DOHH2 (cell line): ENCODE measurements around the gene MMS22L.

Experiments
- H3F3A ChIP-seq: fragments of 200-600 bp; sonication (generic), shearing (Covaris generic); 2 replicates; pipeline ENCODE4 v1.6.0; 2016; ENCODE audit warnings: antibody characterized with exemption, mild to moderate bottlenecking; ENCODE audit not compliant: control insufficient read depth, insufficient read depth
- H3K27ac ChIP-seq: fragments of 200-600 bp; sonication (generic); 2 replicates; pipeline ENCODE4 v1.5.1; 2014; ENCODE audit warnings: low read depth, mild to moderate bottlenecking, low read length, moderate library complexity
- H3K27me3 ChIP-seq: fragments of 200-600 bp; sonication (generic); 2 replicates; pipeline ENCODE4 v1.6.1; 2014; ENCODE audit warnings: mild to moderate bottlenecking, low read length, mixed read lengths; ENCODE audit not compliant: control insufficient read depth
- H3K36me3 ChIP-seq: fragments of 200-600 bp; sonication (generic); 2 replicates; pipeline ENCODE4 v1.6.1; 2014; ENCODE audit warnings: mild to moderate bottlenecking, low read length, moderate library complexity, mixed read lengths; ENCODE audit not compliant: control insufficient read depth
- H3K4me1 ChIP-seq: fragments of 200-600 bp; sonication (generic); 2 replicates; pipeline ENCODE4 v1.6.1; 2014; ENCODE audit warnings: mild to moderate bottlenecking, low read length, mixed read lengths; ENCODE audit not compliant: control insufficient read depth
- H3K4me2 ChIP-seq: fragments of 200-600 bp; sonication (generic); 2 replicates; pipeline ENCODE4 v1.6.0; 2014; ENCODE audit warnings: mild to moderate bottlenecking, low read length, moderate library complexity
- H3K4me3 ChIP-seq: fragments of 200-600 bp; sonication (generic); 2 replicates; pipeline ENCODE4 v1.5.1; 2014; ENCODE audit warnings: mild to moderate bottlenecking, low read length, mixed read lengths
- H3K79me2 ChIP-seq: fragments of 200-600 bp; sonication (generic); 2 replicates; pipeline ENCODE4 v1.6.1; 2014; ENCODE audit warnings: mild to moderate bottlenecking, low read length, mixed read lengths; ENCODE audit not compliant: control insufficient read depth
- H3K9me2 ChIP-seq: fragments of 200-600 bp; sonication (generic); replicated peaks from 2 replicates; pipeline ENCODE4 v1.6.1; 2014; ENCODE audit warnings: mild to moderate bottlenecking, low read length, mixed read lengths; ENCODE audit not compliant: control insufficient read depth
- H3K9me3 ChIP-seq: fragments of 200-600 bp; sonication (generic); 2 replicates; pipeline ENCODE4 v1.6.1; 2014; ENCODE audit warnings: antibody characterized with exemption, low read length, mixed read lengths; ENCODE audit not compliant: control insufficient read depth, insufficient read depth
- H4K20me1 ChIP-seq: fragments of 200-600 bp; sonication (generic); 2 replicates; pipeline ENCODE4 v1.6.0; 2014; ENCODE audit warnings: low read depth, mild to moderate bottlenecking, antibody characterized with exemption, low read length, moderate library complexity; ENCODE audit not compliant: control insufficient read depth, insufficient read depth
- EZH2phosphoT487 ChIP-seq: fragments of 200-600 bp; sonication (generic); IDR thresholded peaks from 2 replicates; pipeline ENCODE4 v1.6.1; 2017; ENCODE audit warnings: borderline replicate concordance, mild to moderate bottlenecking, antibody characterized with exemption, low read length, moderate library complexity, mixed read lengths
- TF ChIP-seq, protein P1 (sequence below): fragments of 200-600 bp; sonication (generic); IDR thresholded peaks from one replicate; pipeline ENCODE4 v1.5.1; 2014; ENCODE audit warnings: antibody characterized with exemption, mild to moderate bottlenecking, low read depth, low read length; ENCODE audit not compliant: poor library complexity, severe bottlenecking

Gene MMS22L

DNA sequence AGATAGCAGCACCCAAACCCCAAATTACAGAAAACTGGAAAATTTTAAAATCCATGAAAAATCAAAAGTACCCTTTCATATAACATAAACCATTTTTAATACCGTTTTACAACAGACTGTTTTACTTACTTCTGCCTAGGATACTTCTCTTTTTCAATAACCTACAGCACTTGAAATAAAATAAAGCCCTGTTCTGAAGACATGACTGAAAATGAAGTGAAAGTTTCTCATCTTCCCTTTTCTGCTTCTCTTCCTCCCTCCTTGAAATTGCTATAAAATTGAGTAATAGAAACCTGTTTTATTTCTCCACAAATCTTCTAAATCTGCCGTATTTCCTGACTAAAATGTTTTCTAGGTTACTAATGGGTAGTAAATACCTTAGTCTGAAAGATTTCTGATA lies 20.3 kb downstream of the MMS22L start:
- Histone ChIP-seq H3K27ac (peak overlapping the region; percentile 49), H3K9me2 (no peaks in the 10 kb centered on the region), H3F3A (no peaks in the 10 kb centered on the region), H3K4me1 (peaks cover 7% of the 10 kb centered on the region), H3K27me3 (no peaks in the 10 kb centered on the region), H3K79me2 (peaks cover 17% of the 10 kb centered on the region), H3K4me2 (peak overlapping the region; percentile 0; the same call in 1 of the 2 replicates), H3K36me3 (peaks cover 91% of the 10 kb centered on the region), H3K9me3 (peaks cover 4% of the 10 kb centered on the region; the same call in 1 of the 2 replicates), H4K20me1 (no peaks in the 10 kb centered on the region), H3K4me3 (no peak overlapping the region)
- TF ChIP-seq, protein P1, sequence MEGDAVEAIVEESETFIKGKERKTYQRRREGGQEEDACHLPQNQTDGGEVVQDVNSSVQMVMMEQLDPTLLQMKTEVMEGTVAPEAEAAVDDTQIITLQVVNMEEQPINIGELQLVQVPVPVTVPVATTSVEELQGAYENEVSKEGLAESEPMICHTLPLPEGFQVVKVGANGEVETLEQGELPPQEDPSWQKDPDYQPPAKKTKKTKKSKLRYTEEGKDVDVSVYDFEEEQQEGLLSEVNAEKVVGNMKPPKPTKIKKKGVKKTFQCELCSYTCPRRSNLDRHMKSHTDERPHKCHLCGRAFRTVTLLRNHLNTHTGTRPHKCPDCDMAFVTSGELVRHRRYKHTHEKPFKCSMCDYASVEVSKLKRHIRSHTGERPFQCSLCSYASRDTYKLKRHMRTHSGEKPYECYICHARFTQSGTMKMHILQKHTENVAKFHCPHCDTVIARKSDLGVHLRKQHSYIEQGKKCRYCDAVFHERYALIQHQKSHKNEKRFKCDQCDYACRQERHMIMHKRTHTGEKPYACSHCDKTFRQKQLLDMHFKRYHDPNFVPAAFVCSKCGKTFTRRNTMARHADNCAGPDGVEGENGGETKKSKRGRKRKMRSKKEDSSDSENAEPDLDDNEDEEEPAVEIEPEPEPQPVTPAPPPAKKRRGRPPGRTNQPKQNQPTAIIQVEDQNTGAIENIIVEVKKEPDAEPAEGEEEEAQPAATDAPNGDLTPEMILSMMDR, result no peak
- TF ChIP-seq EZH2phosphoT487, result no peak

GRCh38 chr6:97246842-97247241 lies 36.2 kb downstream of the MMS22L start:
- no peaks in the 10 kb centered on the region for H4K20me1 ChIP-seq
- no peak overlapping the region for H3K27ac ChIP-seq
- no peaks in the 10 kb centered on the region for H3K9me3 ChIP-seq
- no peaks in the 10 kb centered on the region for H3K27me3 ChIP-seq
- H3K4me1 ChIP-seq, result no peaks in the 10 kb centered on the region
- H3K9me2 ChIP-seq, result no peaks in the 10 kb centered on the region; the same call in 1 of the 2 replicates
- TF ChIP-seq, protein P1, result no peak
- no peak for TF ChIP-seq EZH2phosphoT487
- peaks cover 83% of the 10 kb centered on the region for H3K36me3 ChIP-seq
- H3K79me2 ChIP-seq, result no peaks in the 10 kb centered on the region
- H3K4me2 ChIP-seq, result no peak overlapping the region
- no peaks in the 10 kb centered on the region for H3F3A ChIP-seq
- H3K4me3 ChIP-seq, result no peak overlapping the region

- H3K4me3 ChIP-seq, result no peak overlapping the region
- H3K9me3 ChIP-seq, result no peaks in the 10 kb centered on the region
- H3K9me2 ChIP-seq, result no peaks in the 10 kb centered on the region; the same call in 1 of the 2 replicates
- H4K20me1 ChIP-seq, result no peaks in the 10 kb centered on the region
- TF ChIP-seq EZH2phosphoT487, result no peak
- TF ChIP-seq, protein P1, result no peak
- H3K4me2 ChIP-seq, result no peak overlapping the region
- H3K36me3 ChIP-seq, result peaks cover 68% of the 10 kb centered on the region
- H3K27ac ChIP-seq, result no peak overlapping the region
- no peaks in the 10 kb centered on the region for H3K4me1 ChIP-seq
- no peaks in the 10 kb centered on the region for H3K27me3 ChIP-seq
- H3K79me2 ChIP-seq, result no peaks in the 10 kb centered on the region
- no peaks in the 10 kb centered on the region for H3F3A ChIP-seq
These were observed 42.8 kb downstream of the MMS22L start for GRCh38 chr6:97240222-97240621.
